Activated CD4-positive, alpha-beta memory T cell treated with anti-CD3 and anti-CD28 coated beads, Interleukin-2, amount 10 ng/mL, durations not matched to agents 7 days and 5 days (primary cell): ENCODE measurements around the gene LCN12. TPM values are rescaled to one million over a fixed set of nuclear protein-coding genes. Genes with fewer than 3 reads are reported as not detected.

Experiments
- CTCF ChIA-PET: fragments of 350-600 bp; sonication (Branson Sonifier 250); formaldehyde crosslinking; loops from one replicate; lab custom pipeline; 2021; ENCODE audit warnings: antibody characterized with exemption, inconsistent platforms; lab: Charles Lee
- POLR2A ChIA-PET: fragments of 350-600 bp; sonication (Branson Sonifier 250); formaldehyde crosslinking; loops from one replicate; lab custom pipeline; 2021; ENCODE audit warnings: antibody characterized with exemption; lab: Charles Lee
- DNase-seq: peaks from one replicate; pipeline ENCODE4 v3.0.0-alpha.2; 2020
- H3K27ac Mint-ChIP-seq: one replicate; pipeline ENCODE4 v1.8.0; 2021; ENCODE audit warnings: mild to moderate bottlenecking, mixed read lengths
- H3K27me3 Mint-ChIP-seq: one replicate; pipeline ENCODE4 v1.8.0; 2021; ENCODE audit warnings: mixed read lengths
- H3K36me3 Mint-ChIP-seq: one replicate; pipeline ENCODE4 v1.8.0; 2021; ENCODE audit warnings: low read depth, mixed read lengths
- H3K4me1 Mint-ChIP-seq: one replicate; pipeline ENCODE4 v1.8.0; 2021; ENCODE audit warnings: mixed read lengths
- H3K4me3 Mint-ChIP-seq: one replicate; pipeline ENCODE4 v1.8.0; 2021; ENCODE audit warnings: mild to moderate bottlenecking, mixed read lengths
- H3K9me3 Mint-ChIP-seq: one replicate; pipeline ENCODE4 v1.8.0; 2021; ENCODE audit warnings: mixed read lengths
- total RNA-seq, 2 experiments: library from RNA; stranded (reverse); gene quantifications; one replicate each; pipeline ENCODE4 v1.2.3, GENCODE V29; 2021

LCN12 gene
- total RNA-seq, 2 experiments from 2014 or later: 2.5 to 2.9 TPM

GRCh38 chr9:136931611-136932130 lies 20.4 kb upstream of the LCN12 start:
- CTCF ChIA-PET: interaction anchor here (0.6 kb wide), 1 partner anchor 97 kb away, joined by 3 read pairs; no protein-coding TSS in a partner anchor
- DNase-seq: no peak
- Mint-ChIP-seq H3K27me3 (no peaks in the 10 kb centered on the region), H3K9me3 (no peaks in the 10 kb centered on the region), H3K4me1 (peaks cover 21% of the 10 kb centered on the region), H3K4me3 (no peak overlapping the region), H3K27ac (no peak overlapping the region), H3K36me3 (peaks cover 54% of the 10 kb centered on the region)
- POLR2A ChIA-PET: interaction anchor here (1.3 kb wide), 1 partner anchor 50 kb away, joined by 3 read pairs; no protein-coding TSS in a partner anchor

GRCh38 chr9:136934277-136934676 lies 17.8 kb upstream of the LCN12 start:
- Mint-ChIP-seq H3K9me3 (no peaks in the 10 kb centered on the region), H3K27me3 (no peaks in the 10 kb centered on the region), H3K4me3 (no peak overlapping the region), H3K4me1 (peaks cover 17% of the 10 kb centered on the region), H3K27ac (no peak overlapping the region), H3K36me3 (peaks cover 45% of the 10 kb centered on the region)
- ChIA-PET POLR2A (interaction anchor here (1.2 kb wide), 1 partner anchor 32 kb away, joined by 3 read pairs; no protein-coding TSS in a partner anchor), CTCF (no interaction called here)
- DNase-seq: no peak

- DNase-seq: no peak
- Mint-ChIP-seq H3K4me1 (peaks cover 17% of the 10 kb centered on the region), H3K9me3 (no peaks in the 10 kb centered on the region), H3K4me3 (no peak overlapping the region), H3K36me3 (peaks cover 45% of the 10 kb centered on the region), H3K27me3 (no peaks in the 10 kb centered on the region), H3K27ac (no peak overlapping the region)
- ChIA-PET CTCF (no interaction called here), POLR2A (interaction anchor here (0.7 kb wide), 1 partner anchor 28 kb away, joined by 3 read pairs; no protein-coding TSS in a partner anchor)
Observed at GRCh38 chr9:136935651-136936050, 16.4 kb upstream of the LCN12 start.

GRCh38 chr9:136936645-136937170 lies 15.4 kb upstream of the LCN12 start:
- H3K9me3 Mint-ChIP-seq: no peaks in the 10 kb centered on the region
- ChIA-PET CTCF (interaction anchor here (0.8 to 1.2 kb wide), 2 partner anchors 10 to 110 kb away, joined by 3 read pairs; no protein-coding TSS in a partner anchor), POLR2A (interaction anchor here (0.8 to 1.4 kb wide), 3 partner anchors 10 to 23 kb away, joined by 3 to 4 read pairs (median 3); no protein-coding TSS in a partner anchor)
- no peaks in the 10 kb centered on the region for H3K27me3 Mint-ChIP-seq
- peak overlapping the region; percentile 35 for H3K27ac Mint-ChIP-seq
- peaks cover 46% of the 10 kb centered on the region for H3K36me3 Mint-ChIP-seq
- no peak overlapping the region for H3K4me3 Mint-ChIP-seq
- DNase-seq: no peak
- H3K4me1 Mint-ChIP-seq: peaks cover 19% of the 10 kb centered on the region

- Mint-ChIP-seq H3K27ac (no peak overlapping the region), H3K27me3 (no peaks in the 10 kb centered on the region), H3K4me1 (peaks cover 17% of the 10 kb centered on the region), H3K36me3 (peaks cover 48% of the 10 kb centered on the region), H3K4me3 (no peak overlapping the region), H3K9me3 (no peaks in the 10 kb centered on the region)
- ChIA-PET POLR2A (interaction anchor here (0.8 to 2.3 kb wide), 4 partner anchors 11 to 35 kb away, joined by 3 to 6 read pairs (median 4); no protein-coding TSS in a partner anchor), CTCF (interaction anchor here (0.8 to 1.6 kb wide), 3 partner anchors 9 to 110 kb away, joined by 3 to 5 read pairs (median 3); no protein-coding TSS in a partner anchor)
- DNase-seq: no peak
Observed at GRCh38 chr9:136937186-136938001, 14.7 kb upstream of the LCN12 start.

- DNase-seq: no peak
- H3K4me1 Mint-ChIP-seq: peaks cover 16% of the 10 kb centered on the region
- H3K27me3 Mint-ChIP-seq: no peaks in the 10 kb centered on the region
- peak overlapping the region; percentile 4 for H3K27ac Mint-ChIP-seq
- no peak overlapping the region for H3K4me3 Mint-ChIP-seq
- POLR2A ChIA-PET: interaction anchor here (1.3 to 2.3 kb wide), 2 partner anchors 38 to 57 kb away, joined by 4 to 6 read pairs; no protein-coding TSS in a partner anchor
- no peaks in the 10 kb centered on the region for H3K9me3 Mint-ChIP-seq
- peaks cover 36% of the 10 kb centered on the region for H3K36me3 Mint-ChIP-seq
- CTCF ChIA-PET: interaction anchor here (1.2 kb wide), 1 partner anchor 97 kb away, joined by 4 read pairs; the partner anchor contains the start of gene AJM1
Observed at GRCh38 chr9:136939431-136939995, 12.6 kb upstream of the LCN12 start.

- Mint-ChIP-seq H3K9me3 (no peaks in the 10 kb centered on the region), H3K4me3 (no peak overlapping the region), H3K4me1 (peaks cover 19% of the 10 kb centered on the region), H3K27me3 (no peaks in the 10 kb centered on the region), H3K27ac (no peak overlapping the region), H3K36me3 (peaks cover 33% of the 10 kb centered on the region)
- CTCF ChIA-PET: interaction anchor here (1.2 kb wide), 1 partner anchor 98 kb away, joined by 4 read pairs; the partner anchor contains the start of gene AJM1
- POLR2A ChIA-PET: interaction anchor here (2.3 kb wide), 1 partner anchor 38 kb away, joined by 6 read pairs; no protein-coding TSS in a partner anchor
- DNase-seq: no peak
Observed at GRCh38 chr9:136939996-136940525, 12.0 kb upstream of the LCN12 start.

- H3K4me1 Mint-ChIP-seq: peaks cover 19% of the 10 kb centered on the region
- POLR2A ChIA-PET: no interaction called here
- H3K27ac Mint-ChIP-seq: no peak overlapping the region
- no peaks in the 10 kb centered on the region for H3K9me3 Mint-ChIP-seq
- DNase-seq: no peak
- no peaks in the 10 kb centered on the region for H3K27me3 Mint-ChIP-seq
- no peak overlapping the region for H3K4me3 Mint-ChIP-seq
- CTCF ChIA-PET: no interaction called here
- peaks cover 33% of the 10 kb centered on the region for H3K36me3 Mint-ChIP-seq
Observed at GRCh38 chr9:136940526-136941230, 11.4 kb upstream of the LCN12 start.

- CTCF ChIA-PET: no interaction called here
- no peaks in the 10 kb centered on the region for H3K9me3 Mint-ChIP-seq
- H3K27me3 Mint-ChIP-seq: no peaks in the 10 kb centered on the region
- DNase-seq: no peak
- no peak overlapping the region for H3K4me3 Mint-ChIP-seq
- H3K36me3 Mint-ChIP-seq: peaks cover 33% of the 10 kb centered on the region
- peaks cover 19% of the 10 kb centered on the region for H3K4me1 Mint-ChIP-seq
- H3K27ac Mint-ChIP-seq: no peak overlapping the region
- POLR2A ChIA-PET: no interaction called here
Observed at GRCh38 chr9:136941231-136942111, 10.6 kb upstream of the LCN12 start.

- Mint-ChIP-seq H3K4me3 (peak overlapping the region; percentile 67), H3K36me3 (peaks cover 31% of the 10 kb centered on the region), H3K4me1 (peaks cover 18% of the 10 kb centered on the region), H3K9me3 (no peaks in the 10 kb centered on the region), H3K27ac (peak overlapping the region; percentile 52), H3K27me3 (no peaks in the 10 kb centered on the region)
- no peak for DNase-seq
- CTCF ChIA-PET: no interaction called here
- POLR2A ChIA-PET: interaction anchor here (0.7 kb wide), 1 partner anchor 172 kb away, joined by 3 read pairs; the partner anchor contains the start of gene DPP7
Observed at GRCh38 chr9:136942112-136942880, 9.8 kb upstream of the LCN12 start.
